Hepatocyte (in vitro differentiated cells): ENCODE measurements around the gene SBK2. TPM values are rescaled to one million over a fixed set of nuclear protein-coding genes. Genes with fewer than 3 reads are reported as not detected.

ENCODE experiments used
- DNase-seq: peaks from one replicate; pipeline ENCODE4 v3.0.0-alpha.2; 2016; ENCODE audit warnings: low spot score
- H2AFZ ChIP-seq: fragments of 200-600 bp; sonication (generic); 2 replicates; pipeline ENCODE4 v1.6.0; 2016; ENCODE audit warnings: antibody characterized with exemption, mild to moderate bottlenecking
- H3K27ac ChIP-seq: fragments of 200-600 bp; sonication (generic); 2 replicates; pipeline ENCODE4 v1.5.1; 2016; ENCODE audit warnings: mild to moderate bottlenecking
- H3K27me3 ChIP-seq: fragments of 200-600 bp; sonication (generic); 2 replicates; pipeline ENCODE4 v1.6.1; 2016
- H3K36me3 ChIP-seq: fragments of 200-600 bp; sonication (generic); replicated peaks from 2 replicates; pipeline ENCODE4 v1.5.1; 2016; ENCODE audit warnings: low read depth; ENCODE audit not compliant: insufficient read depth
- H3K4me1 ChIP-seq: fragments of 200-600 bp; sonication (generic); 2 replicates; pipeline ENCODE4 v1.5.1; 2016; ENCODE audit warnings: mild to moderate bottlenecking, moderate library complexity; ENCODE audit not compliant: insufficient read depth
- H3K4me2 ChIP-seq: fragments of 200-600 bp; sonication (generic); 2 replicates; pipeline ENCODE4 v1.6.0; 2016
- H3K4me3 ChIP-seq: fragments of 200-600 bp; sonication (generic); 2 replicates; pipeline ENCODE4 v1.5.1; 2016; ENCODE audit warnings: mild to moderate bottlenecking
- H3K79me2 ChIP-seq: fragments of 200-600 bp; sonication (generic); 2 replicates; pipeline ENCODE4 v1.6.0; 2017; ENCODE audit warnings: mild to moderate bottlenecking
- H3K9me2 ChIP-seq: fragments of 200-600 bp; sonication (generic); replicated peaks from 2 replicates; pipeline ENCODE4 v1.6.0; 2017; ENCODE audit warnings: mild to moderate bottlenecking; ENCODE audit not compliant: insufficient read depth
- H3K9me3 ChIP-seq: fragments of 200-600 bp; sonication (generic); 2 replicates; pipeline ENCODE4 v1.5.1; 2016; ENCODE audit warnings: low read depth, mild to moderate bottlenecking
- H4K20me1 ChIP-seq: fragments of 200-600 bp; sonication (generic); 2 replicates; pipeline ENCODE4 v1.6.0; 2016; ENCODE audit warnings: mild to moderate bottlenecking; ENCODE audit not compliant: insufficient read depth, poor library complexity, severe bottlenecking
- CTCF ChIP-seq: fragments of 200-600 bp; sonication (generic); IDR thresholded peaks from 2 replicates; pipeline ENCODE4 v1.5.1; 2016; ENCODE audit warnings: antibody characterized with exemption, mild to moderate bottlenecking; ENCODE audit not compliant: poor library complexity
- EZH2 ChIP-seq: fragments of 200-600 bp; sonication (generic); IDR thresholded peaks from 2 replicates; pipeline ENCODE4 v1.6.1; 2016; ENCODE audit warnings: antibody characterized with exemption, mild to moderate bottlenecking, borderline replicate concordance
- EZH2phosphoT487 ChIP-seq: fragments of 200-600 bp; sonication (generic); IDR thresholded peaks from one replicate; pipeline ENCODE4 v1.6.1; 2018; ENCODE audit warnings: antibody characterized with exemption, mild to moderate bottlenecking, low read depth, moderate library complexity; ENCODE audit not compliant: unreplicated experiment, severe bottlenecking
- WGBS: methylation state at CpG from one replicate; pipeline ENCODE4 v1.1.6; 2016; ENCODE audit warnings: low lambda C conversion rate; ENCODE audit errors: missing lambda C conversion rate; 5-methylcytosine and 5-hydroxymethylcytosine counted together
- polyA plus RNA-seq: library from polyadenylated mRNA; unstranded; fragments of >200 nt; fragmentation: Nextera tagmentation; extraction: Ambion mirVana; gene quantifications from 2 replicates; pipeline ENCODE4 v1.2.1, GENCODE V29; 2016
- total RNA-seq: library from RNA; depleted of rRNA; stranded (reverse); fragments of >200 nt; gene quantifications from 2 replicates; pipeline ENCODE4 v1.2.3, GENCODE V29; 2014

The SBK2 gene
- total and polyA plus RNA-seq, 2 experiments from 2014 or later, result 0.30 to 0.51 TPM

- no peaks in the 10 kb centered on the region for H3K36me3 ChIP-seq
- peaks cover 30% of the 10 kb centered on the region for H3K4me1 ChIP-seq
- no peaks in the 10 kb centered on the region for H3K9me2 ChIP-seq
- DNase-seq, result no peak
- no peak for TF ChIP-seq EZH2phosphoT487
- TF ChIP-seq EZH2, result no peak
- no peak for TF ChIP-seq CTCF
- peak within 1 kb of the TSS; percentile 93 for H3K27ac ChIP-seq
- H3K4me2 ChIP-seq, result peak within 1 kb of the TSS; percentile 94
- no peak within 1 kb of the TSS for H3K4me3 ChIP-seq
- H4K20me1 ChIP-seq, result no peaks in the 10 kb centered on the region
- H2AFZ ChIP-seq, result no peak within 1 kb of the TSS
- WGBS, result 8% methylated on average over 9 of the region's 21 CpGs
- H3K79me2 ChIP-seq, result peaks cover 10% of the 10 kb centered on the region
- H3K9me3 ChIP-seq, result no peaks in the 10 kb centered on the region
- H3K27me3 ChIP-seq, result peaks cover 10% of the 10 kb centered on the region
Observed at GRCh38 chr19:55487924-55488687, 48.8 kb downstream of the SBK2 start, which contains the start of gene SSC5D. SSC5D (plus strand) TSS chr19:55488436; CDS start chr19:55488590, 154 bp downstream.

- 32% methylated on average over 24 of the region's 27 CpGs for WGBS
- Histone ChIP-seq H3K27me3 (peaks cover 2% of the 10 kb centered on the region), H3K4me3 (no peak overlapping the region), H3K27ac (peak overlapping the region; percentile 93), H2AFZ (no peak overlapping the region), H3K79me2 (peaks cover 10% of the 10 kb centered on the region), H3K36me3 (no peaks in the 10 kb centered on the region), H4K20me1 (no peaks in the 10 kb centered on the region), H3K4me1 (peaks cover 30% of the 10 kb centered on the region), H3K9me2 (no peaks in the 10 kb centered on the region), H3K4me2 (peak overlapping the region; percentile 94), H3K9me3 (no peaks in the 10 kb centered on the region)
- TF ChIP-seq EZH2, result no peak
- no peak for TF ChIP-seq CTCF
- TF ChIP-seq EZH2phosphoT487, result no peak
- peak; percentile 84 for DNase-seq
Observed at GRCh38 chr19:55486971-55487923, 49.7 kb downstream of the SBK2 start.

- Histone ChIP-seq H3K27ac (peak overlapping the region; percentile 93), H3K4me2 (peak overlapping the region; percentile 94), H3K27me3 (no peaks in the 10 kb centered on the region), H3K4me1 (peaks cover 30% of the 10 kb centered on the region), H3K36me3 (no peaks in the 10 kb centered on the region), H2AFZ (no peak overlapping the region), H3K79me2 (peaks cover 10% of the 10 kb centered on the region), H3K9me2 (no peaks in the 10 kb centered on the region), H4K20me1 (no peaks in the 10 kb centered on the region), H3K4me3 (no peak overlapping the region), H3K9me3 (no peaks in the 10 kb centered on the region)
- no peak for TF ChIP-seq CTCF
- no peak for DNase-seq
- WGBS, result 89% methylated on average over 39 of the region's 53 CpGs
Observed at GRCh38 chr19:55486043-55486970, 50.6 kb downstream of the SBK2 start.
